Stimulated activated CD4-positive, alpha-beta T cell treated with anti-CD3 and anti-CD28 coated beads, Interleukin-12 subunit alpha, Interleukin-12 subunit beta, amount 100 ng/mL, for 4 hours (primary cell): ENCODE measurements around the gene CFAP92.
"Not testable (repeated sequence)": the region's sequence is repeated elsewhere in the genome, so short reads cannot be mapped to it uniquely, and the experiment has no call there.

Experiments
- DNase-seq: peaks from one replicate; pipeline ENCODE4 v3.0.0-alpha.2; 2020

CFAP92 gene

GRCh38 chr3:128933213-128933921 lies 60.5 kb downstream of the CFAP92 start:
- no peak for DNase-seq

- DNase-seq: no peak
Observed at GRCh38 chr3:128932516-128933212, 61.2 kb downstream of the CFAP92 start.

GRCh38 chr3:128931046-128931445 lies 62.8 kb downstream of the CFAP92 start:
- DNase-seq: no peak

- DNase-seq: no peak
Observed at GRCh38 chr3:128929364-128929763, 64.5 kb downstream of the CFAP92 start.

GRCh38 chr3:128923986-128924385 lies 69.9 kb downstream of the CFAP92 start:
- not testable (repeated sequence) for DNase-seq

GRCh38 chr3:128923576-128923975 lies 70.3 kb downstream of the CFAP92 start:
- no peak for DNase-seq

GRCh38 chr3:128922804-128923459 lies 70.9 kb downstream of the CFAP92 start:
- DNase-seq: peak; percentile 38

GRCh38 chr3:128919988-128920387 lies 73.9 kb downstream of the CFAP92 start:
- DNase-seq: no peak

GRCh38 chr3:128917291-128917690 lies 76.6 kb downstream of the CFAP92 start:
- DNase-seq: no peak

GRCh38 chr3:128914966-128915645 lies 78.8 kb downstream of the CFAP92 start:
- no peak for DNase-seq

- DNase-seq: no peak
Observed at GRCh38 chr3:128911911-128912310, 82.0 kb downstream of the CFAP92 start.

- DNase-seq: no peak
Observed at GRCh38 chr3:128910006-128910405, 83.9 kb downstream of the CFAP92 start.

- DNase-seq: no peak
Observed at GRCh38 chr3:128908951-128909350, 84.9 kb downstream of the CFAP92 start.

- no peak for DNase-seq
Observed at GRCh38 chr3:128907706-128908445, 86.0 kb downstream of the CFAP92 start.

- DNase-seq: no peak
Observed at GRCh38 chr3:128906804-128907525, 86.9 kb downstream of the CFAP92 start.

- DNase-seq: no peak
Observed at GRCh38 chr3:128906031-128906803, 87.7 kb downstream of the CFAP92 start.

- DNase-seq: no peak
Observed at GRCh38 chr3:128903501-128903900, 90.4 kb downstream of the CFAP92 start.

- DNase-seq: no peak
Observed at GRCh38 chr3:128902426-128902825, 91.5 kb downstream of the CFAP92 start.

GRCh38 chr3:128895843-128896697 lies 97.8 kb downstream of the CFAP92 start:
- DNase-seq: no peak
